ENCODE measurements around the gene PLA2G5. TPM values are rescaled to one million over a fixed set of nuclear protein-coding genes. Genes with fewer than 3 reads are reported as not detected.

Gene PLA2G5
- total and polyA plus RNA-seq, 2 of the 8 experiments (the other 6 are each of a cell fraction or from before 2014, with no cell fraction given): 0.05 TPM; not detected in 1

- TF ChIP-seq RNF2 (IDR thresholded peaks at IDR 0.05; ENCODE audit: borderline replicate concordance, low read depth, low read length, missing control alignments, poor library complexity, severe bottlenecking): no peak
- no peak for TF ChIP-seq SP1 (IDR thresholded peaks at IDR 0.05; ENCODE audit: low read depth, low read length)
- no peak for TF ChIP-seq SIRT6 (IDR thresholded peaks at IDR 0.05; ENCODE audit: low read length)
- TF ChIP-seq TCF12 (IDR thresholded peaks at IDR 0.05; ENCODE audit: low read depth, low read length): no peak
These were observed 6.1 kb upstream of the PLA2G5 start (continued) for GRCh38 chr1:20063861-20064292.
